HCT116 (cell line): ENCODE data around the gene SNUPN. TPM values are rescaled to one million over a fixed set of nuclear protein-coding genes. Genes with fewer than 3 reads are reported as not detected.
"Not testable (repeated sequence)": the region's sequence is repeated elsewhere in the genome, so short reads cannot be mapped to it uniquely, and the experiment has no call there.

Experiments
- ATAC-seq: fragments of 200-7000 bp; cut with Tn5 transposase; 2 replicates; pipeline ENCODE4 v1.9.1; 2020; ENCODE audit warnings: mild to moderate bottlenecking, moderate library complexity
- BruUV-seq: library from RNA; stranded (reverse); fragments of 400-500 nt; replicated peaks from 2 replicates; lab custom pipeline; 2021; lab: Mats Ljungman, UMichigan
- CTCF ChIA-PET: fragments of 300-600 bp; sonication (Branson Sonifier 250); formaldehyde crosslinking; loops from one replicate; lab custom pipeline; 2021; ENCODE audit warnings: antibody characterized with exemption; lab: Charles Lee
- POLR2A ChIA-PET: fragments of 300-600, 350-600 bp; sonication (Branson Sonifier 250); formaldehyde crosslinking; loops from one replicate; lab custom pipeline; 2021; ENCODE audit warnings: antibody characterized with exemption; lab: Charles Lee
- RAD21 ChIA-PET, 2 experiments: fragments of 300-600 bp; sonication (Branson Sonifier 250); formaldehyde crosslinking; loops; one replicate each; lab custom pipeline; 2023; ENCODE audit warnings: low total read pairs in 2 of 2; ENCODE audit not compliant: uncharacterized antibody in 2 of 2, unreplicated experiment in 2 of 2, low non-redundant PET in 1 of 2; lab: Charles Lee
- DNase-seq: peaks from one replicate; pipeline ENCODE4 v3.0.0-alpha.2; 2010; ENCODE audit warnings: low read depth, low spot score
- H2AFZ ChIP-seq: fragments of 200-600 bp; shearing (Covaris generic), sonication (generic); 2 replicates; pipeline ENCODE4 v1.6.1; 2017; ENCODE audit warnings: low read depth, mixed run types, mixed read lengths, antibody characterized with exemption, low read length; ENCODE audit not compliant: poor library complexity, severe bottlenecking
- H3K27ac ChIP-seq: 2 replicates; pipeline ENCODE4 v1.5.1; 2012; ENCODE audit warnings: low read depth, low read length
- H3K27me3 ChIP-seq: fragments of 200-600 bp; sonication (generic); 2 replicates; pipeline ENCODE4 v1.6.1; 2016; ENCODE audit warnings: mixed run types, low read length, mixed read lengths; ENCODE audit not compliant: insufficient read depth
- H3K36me3 ChIP-seq, 2 experiments: fragments of 200-500 bp in 1 of 2; fragments of 200-600 bp in 1 of 2; sonication (Bioruptor generic) in 1 of 2; sonication (generic) in 1 of 2; 2 replicates each; pipeline versions ENCODE4 v1.5.1 to v1.6.1; 2014 to 2016; ENCODE audit warnings: low read length in 2 of 2, inconsistent platforms in 1 of 2, mixed read lengths in 1 of 2, mixed run types in 1 of 2; ENCODE audit not compliant: insufficient read depth in 2 of 2, control insufficient read depth in 1 of 2
- H3K4me1 ChIP-seq, 2 experiments: fragments of 200-600 bp in 1 of 2; sonication (generic) in 1 of 2; 2 replicates each; pipeline versions ENCODE4 v1.5.1 to v1.6.1; 2012 to 2017; ENCODE audit warnings: low read length in 2 of 2, inconsistent platforms in 1 of 2, mild to moderate bottlenecking in 1 of 2, mixed read lengths in 1 of 2, mixed run types in 1 of 2, moderate library complexity in 1 of 2; ENCODE audit not compliant: insufficient read depth in 2 of 2, control insufficient read depth in 1 of 2
- H3K4me2 ChIP-seq: fragments of 200-600 bp; sonication (generic); 2 replicates; pipeline ENCODE4 v1.6.1; 2017; ENCODE audit warnings: mixed run types, low read length, mixed read lengths
- H3K4me3 ChIP-seq, 2 experiments: fragments of 200-600 bp in 1 of 2; sonication (generic) in 1 of 2; replicated peaks in 1 of 2; 2 replicates each; pipeline ENCODE4 v1.5.1; 2011 to 2016; ENCODE audit warnings: low read length in 2 of 2, control low read depth in 1 of 2, low read depth in 1 of 2, mild to moderate bottlenecking in 1 of 2, mixed read lengths in 1 of 2, mixed run types in 1 of 2
- H3K79me2 ChIP-seq: fragments of 200-600 bp; sonication (generic); 2 replicates; pipeline ENCODE4 v1.6.1; 2017; ENCODE audit warnings: mild to moderate bottlenecking, mixed run types, low read length, moderate library complexity, mixed read lengths; ENCODE audit not compliant: insufficient read depth
- H3K9ac ChIP-seq: fragments of 200-600 bp; sonication (generic); 2 replicates; pipeline ENCODE4 v1.6.1; 2016; ENCODE audit warnings: low read length, mixed read lengths
- H3K9me2 ChIP-seq: fragments of 200-600 bp; sonication (generic), shearing (Covaris generic); 2 replicates; pipeline ENCODE4 v1.6.1; 2017; ENCODE audit warnings: mixed run types, mild to moderate bottlenecking, moderate library complexity; ENCODE audit not compliant: insufficient read depth
- H3K9me3 ChIP-seq, 2 experiments: fragments of 200-500 bp in 1 of 2; fragments of 200-600 bp in 1 of 2; sonication (Bioruptor generic) in 1 of 2; sonication (generic) in 1 of 2; 2 replicates each; pipeline ENCODE4 v1.6.1; 2014 to 2017; ENCODE audit warnings: low read length in 2 of 2, mixed read lengths in 2 of 2, inconsistent platforms in 1 of 2, low read depth in 1 of 2, mild to moderate bottlenecking in 1 of 2, mixed run types in 1 of 2, moderate library complexity in 1 of 2; ENCODE audit not compliant: control insufficient read depth in 1 of 2, insufficient read depth in 1 of 2
- H4K20me1 ChIP-seq: fragments of 200-600 bp; sonication (generic), shearing (Covaris generic); 2 replicates; pipeline ENCODE4 v1.6.1; 2017; ENCODE audit warnings: mixed run types, mild to moderate bottlenecking, moderate library complexity; ENCODE audit not compliant: insufficient read depth
- CTCF ChIP-seq, 3 experiments: fragments of 200-600 bp in 1 of 3; sonication (generic) in 1 of 3; IDR thresholded peaks in 2 of 3; conservative IDR thresholded peaks in 1 of 3; 2 replicates each; pipeline ENCODE4 v1.5.1; 2012 to 2017; ENCODE audit warnings: low read depth in 2 of 3, low read length in 2 of 3, antibody characterized with exemption in 1 of 3, borderline replicate concordance in 1 of 3, control low read depth in 1 of 3, mild to moderate bottlenecking in 1 of 3, mixed read lengths in 1 of 3, mixed run types in 1 of 3, moderate library complexity in 1 of 3; ENCODE audit not compliant: insufficient read depth in 1 of 3
- EGR1 ChIP-seq: IDR thresholded peaks from 2 replicates; pipeline ENCODE4 v1.6.1; 2012; ENCODE audit warnings: low read depth
- EZH2 ChIP-seq: fragments of 200-600 bp; sonication (generic); IDR thresholded peaks from 2 replicates; pipeline ENCODE4 v1.6.1; 2017; ENCODE audit warnings: antibody characterized with exemption, mixed run types
- FOSL1 ChIP-seq: IDR thresholded peaks from 2 replicates; pipeline ENCODE4 v1.6.1; 2012; ENCODE audit warnings: low read depth
- MAX ChIP-seq: IDR thresholded peaks from 2 replicates; pipeline ENCODE4 v1.6.1; 2012
- POLR2A ChIP-seq: IDR thresholded peaks from 2 replicates; pipeline ENCODE4 v1.7.0; 2011; ENCODE audit warnings: borderline replicate concordance; ENCODE audit not compliant: insufficient read depth, insufficient read length; ENCODE audit errors: extremely low read depth
- RAD21 ChIP-seq: IDR thresholded peaks from 2 replicates; pipeline ENCODE4 v1.6.1; 2012; ENCODE audit warnings: low read depth, mild to moderate bottlenecking
- SIN3A ChIP-seq: IDR thresholded peaks from 2 replicates; pipeline ENCODE4 v1.6.1; 2012; ENCODE audit warnings: low read depth
- SP1 ChIP-seq: IDR thresholded peaks from 2 replicates; pipeline ENCODE4 v1.6.1; 2012; ENCODE audit warnings: low read depth
- SRF ChIP-seq: IDR thresholded peaks from 2 replicates; pipeline ENCODE4 v1.6.1; 2012; ENCODE audit warnings: low read depth
- TCF7L2 ChIP-seq: IDR thresholded peaks from 2 replicates; pipeline ENCODE4 v1.7.0; 2011; ENCODE audit warnings: borderline replicate concordance, inconsistent platforms; ENCODE audit not compliant: insufficient read depth, insufficient read length; ENCODE audit errors: extremely low read depth
- YY1 ChIP-seq: IDR thresholded peaks from 2 replicates; pipeline ENCODE4 v1.6.1; 2011; ENCODE audit warnings: low read length, low read depth, moderate library complexity, mild to moderate bottlenecking; ENCODE audit not compliant: insufficient replicate concordance; ENCODE audit errors: extremely low read depth
- ZBTB33 ChIP-seq: IDR thresholded peaks from 2 replicates; pipeline ENCODE4 v1.6.1; 2011; ENCODE audit warnings: mild to moderate bottlenecking, low read length, moderate library complexity; ENCODE audit not compliant: insufficient replicate concordance; ENCODE audit errors: extremely low read depth
- ZNF274 ChIP-seq: fragments of 200-500 bp; sonication (Bioruptor generic); IDR thresholded peaks from 2 replicates; pipeline ENCODE4 v1.6.1; 2014; ENCODE audit warnings: mild to moderate bottlenecking, low read depth, low read length, inconsistent platforms
- intact Hi-C: fragments of 100-400 bp; cut with micrococcal nuclease; formaldehyde crosslinking; loops from 2 replicates; pipeline ENCODE4 v1.10.0; 2022
- total RNA-seq: library from RNA; stranded (reverse); gene quantifications from one replicate; pipeline ENCODE4 v1.2.1, GENCODE V29; 2021; ENCODE audit not compliant: unreplicated experiment
- TF ChIP-seq, protein P1 (sequence below): IDR thresholded peaks from 2 replicates; pipeline ENCODE4 v1.6.1; 2012

SNUPN gene
- total RNA-seq, 1 experiment from 2014 or later = 29.8 TPM

GRCh38 chr15:75561888-75562287, 63.6 kb downstream of the SNUPN start:
- Histone ChIP-seq H3K79me2 (peaks cover 26% of the 10 kb centered on the region), H3K27me3 (no peaks in the 10 kb centered on the region), H3K9ac (no peak overlapping the region), H3K9me2 (no peaks in the 10 kb centered on the region), H3K4me1 (no peaks in the 10 kb centered on the region), H3K36me3 (no peaks in the 10 kb centered on the region), H3K4me3 (no peak overlapping the region), H3K4me2 (no peak overlapping the region), H3K9me3 (no peaks in the 10 kb centered on the region), H3K27ac (no peak overlapping the region), H4K20me1 (no peaks in the 10 kb centered on the region), H2AFZ (no peak overlapping the region)
- TF ChIP-seq FOSL1 (no peak), MAX (no peak), EGR1 (no peak), SIN3A (no peak), CTCF (IDR thresholded peaks at IDR 0.05 in 2 of 3, conservative IDR thresholded peaks at IDR 0.05 in 1 of 3; ENCODE audit: borderline replicate concordance in 1 of 3, insufficient read depth in 1 of 3, low read depth in 2 of 3, low read length in 2 of 3) (no peak), TCF7L2 (no peak), ZBTB33 (no peak), ZNF274 (no peak), POLR2A (no peak), SRF (no peak), SP1 (no peak), RAD21 (no peak), YY1 (no peak), EZH2 (no peak)
- TF ChIP-seq, protein P1, sequence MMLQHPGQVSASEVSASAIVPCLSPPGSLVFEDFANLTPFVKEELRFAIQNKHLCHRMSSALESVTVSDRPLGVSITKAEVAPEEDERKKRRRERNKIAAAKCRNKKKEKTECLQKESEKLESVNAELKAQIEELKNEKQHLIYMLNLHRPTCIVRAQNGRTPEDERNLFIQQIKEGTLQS = no peak
- intact Hi-C loops = no loop called here
- DNase-seq (no peak), ATAC-seq (no peak)
- POLR2A ChIA-PET = no interaction called here
- RAD21 ChIA-PET = no interaction called here
- BruUV-seq = no TSS peak
- CTCF ChIA-PET = no interaction called here

GRCh38 chr15:75559360-75559759, 66.2 kb downstream of the SNUPN start:
- H2AFZ ChIP-seq, H3K4me1 ChIP-seq, BruUV-seq, DNase-seq, H3K79me2 ChIP-seq, H4K20me1 ChIP-seq, H3K27me3 ChIP-seq, H3K36me3 ChIP-seq, H3K9ac ChIP-seq, H3K4me3 ChIP-seq, H3K9me2 ChIP-seq, CTCF ChIA-PET, H3K27ac ChIP-seq, H3K9me3 ChIP-seq, ATAC-seq, RAD21 ChIA-PET, H3K4me2 ChIP-seq, intact Hi-C loops: not testable (repeated sequence)
- POLR2A ChIA-PET = interaction anchor here (0.7 kb wide), 1 partner anchor 32 kb away, joined by 4 read pairs; no protein-coding TSS in a partner anchor
